ENCODE measurements around the gene HMCES.
A peak's percentile ranks its signal among the peaks of the same experiment; 100 is the strongest.
"Not testable (repeated sequence)": the region's sequence is repeated elsewhere in the genome, so short reads cannot be mapped to it uniquely, and the experiment has no call there.

The HMCES gene

GRCh38 chr3:129239991-129240390, 38.7 kb upstream of the HMCES start:
- Histone ChIP-seq H3K4me2 (no peak overlapping the region), H2AFZ (ENCODE audit: low read depth) (no peak overlapping the region), H3K27ac (no peak overlapping the region), H3K9ac (no peak overlapping the region), H3K4me3 (IDR thresholded peaks at IDR 0.05; ENCODE audit: insufficient read depth, low read depth, low read length) (no peak overlapping the region), H3K27me3 (ENCODE audit: insufficient read depth, low read depth) (no peaks in the 10 kb centered on the region), H3K4me1 (ENCODE audit: low read depth, poor library complexity, severe bottlenecking) (peaks cover 26% of the 10 kb centered on the region), H3K79me2 (ENCODE audit: insufficient read depth, low read depth) (no peaks in the 10 kb centered on the region), H4K20me1 (ENCODE audit: insufficient read depth) (no peaks in the 10 kb centered on the region), H3K36me3 (ENCODE audit: insufficient read depth) (no peaks in the 10 kb centered on the region)
- no peak for TF ChIP-seq CTCF (conservative IDR thresholded peaks at IDR 0.05; ENCODE audit: low read depth, low read length)

- Histone ChIP-seq H3K4me1 (ENCODE audit: low read depth, poor library complexity, severe bottlenecking) (peaks cover 30% of the 10 kb centered on the region), H4K20me1 (ENCODE audit: insufficient read depth) (no peaks in the 10 kb centered on the region), H3K36me3 (ENCODE audit: insufficient read depth) (no peaks in the 10 kb centered on the region), H2AFZ (ENCODE audit: low read depth) (no peak overlapping the region), H3K27ac (no peak overlapping the region), H3K79me2 (ENCODE audit: insufficient read depth, low read depth) (no peaks in the 10 kb centered on the region), H3K4me3 (IDR thresholded peaks at IDR 0.05; ENCODE audit: insufficient read depth, low read depth, low read length) (no peak overlapping the region), H3K27me3 (ENCODE audit: insufficient read depth, low read depth) (no peaks in the 10 kb centered on the region), H3K9ac (no peak overlapping the region), H3K4me2 (no peak overlapping the region)
- no peak for TF ChIP-seq CTCF (conservative IDR thresholded peaks at IDR 0.05; ENCODE audit: low read depth, low read length)
Observed at GRCh38 chr3:129240436-129240835, 38.2 kb upstream of the HMCES start.

GRCh38 chr3:129245141-129245540, 33.5 kb upstream of the HMCES start:
- H3K4me3 ChIP-seq (IDR thresholded peaks at IDR 0.05; ENCODE audit: insufficient read depth, low read depth, low read length) = no peak overlapping the region
- peaks cover 26% of the 10 kb centered on the region for H3K4me1 ChIP-seq (ENCODE audit: low read depth, poor library complexity, severe bottlenecking)
- H3K27me3 ChIP-seq (ENCODE audit: insufficient read depth, low read depth) = no peaks in the 10 kb centered on the region
- no peak for TF ChIP-seq CTCF (conservative IDR thresholded peaks at IDR 0.05; ENCODE audit: low read depth, low read length)
- H3K4me2 ChIP-seq = no peak overlapping the region; the same call in 1 of the 2 replicates
- no peak overlapping the region for H3K9ac ChIP-seq
- no peaks in the 10 kb centered on the region for H3K36me3 ChIP-seq (ENCODE audit: insufficient read depth)
- no peak overlapping the region for H2AFZ ChIP-seq (ENCODE audit: low read depth)
- H4K20me1 ChIP-seq (ENCODE audit: insufficient read depth) = no peaks in the 10 kb centered on the region
- no peak overlapping the region for H3K27ac ChIP-seq
- peaks cover 20% of the 10 kb centered on the region for H3K79me2 ChIP-seq (ENCODE audit: insufficient read depth, low read depth)

GRCh38 chr3:129245641-129246306, 32.9 kb upstream of the HMCES start:
- H4K20me1 ChIP-seq (ENCODE audit: insufficient read depth); H3K4me3 ChIP-seq (IDR thresholded peaks at IDR 0.05; ENCODE audit: insufficient read depth, low read depth, low read length); H3K36me3 ChIP-seq (ENCODE audit: insufficient read depth); H2AFZ ChIP-seq (ENCODE audit: low read depth); H3K27me3 ChIP-seq (ENCODE audit: insufficient read depth, low read depth); H3K27ac ChIP-seq; H3K9ac ChIP-seq: not testable (repeated sequence)
- peaks cover 26% of the 10 kb centered on the region for H3K79me2 ChIP-seq (ENCODE audit: insufficient read depth, low read depth)
- peaks cover 32% of the 10 kb centered on the region for H3K4me1 ChIP-seq (ENCODE audit: low read depth, poor library complexity, severe bottlenecking)
- TF ChIP-seq CTCF (conservative IDR thresholded peaks at IDR 0.05; ENCODE audit: low read depth, low read length) = peak; percentile 92
- peak overlapping the region; percentile 26 for H3K4me2 ChIP-seq
